Activated CD4-positive, CD25-positive, alpha-beta regulatory T cell (primary cell): Measurements from ENCODE around the gene BPIFB2.
"Not testable (repeated sequence)": the region's sequence is repeated elsewhere in the genome, so short reads cannot be mapped to it uniquely, and the experiment has no call there.

Source experiments
- DNase-seq, 4 experiments: peaks; one replicate each; lab custom pipeline; 2025; lab: John Stamatoyannopoulos, UW

The BPIFB2 gene, protein sequence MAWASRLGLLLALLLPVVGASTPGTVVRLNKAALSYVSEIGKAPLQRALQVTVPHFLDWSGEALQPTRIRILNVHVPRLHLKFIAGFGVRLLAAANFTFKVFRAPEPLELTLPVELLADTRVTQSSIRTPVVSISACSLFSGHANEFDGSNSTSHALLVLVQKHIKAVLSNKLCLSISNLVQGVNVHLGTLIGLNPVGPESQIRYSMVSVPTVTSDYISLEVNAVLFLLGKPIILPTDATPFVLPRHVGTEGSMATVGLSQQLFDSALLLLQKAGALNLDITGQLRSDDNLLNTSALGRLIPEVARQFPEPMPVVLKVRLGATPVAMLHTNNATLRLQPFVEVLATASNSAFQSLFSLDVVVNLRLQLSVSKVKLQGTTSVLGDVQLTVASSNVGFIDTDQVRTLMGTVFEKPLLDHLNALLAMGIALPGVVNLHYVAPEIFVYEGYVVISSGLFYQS

DNA sequence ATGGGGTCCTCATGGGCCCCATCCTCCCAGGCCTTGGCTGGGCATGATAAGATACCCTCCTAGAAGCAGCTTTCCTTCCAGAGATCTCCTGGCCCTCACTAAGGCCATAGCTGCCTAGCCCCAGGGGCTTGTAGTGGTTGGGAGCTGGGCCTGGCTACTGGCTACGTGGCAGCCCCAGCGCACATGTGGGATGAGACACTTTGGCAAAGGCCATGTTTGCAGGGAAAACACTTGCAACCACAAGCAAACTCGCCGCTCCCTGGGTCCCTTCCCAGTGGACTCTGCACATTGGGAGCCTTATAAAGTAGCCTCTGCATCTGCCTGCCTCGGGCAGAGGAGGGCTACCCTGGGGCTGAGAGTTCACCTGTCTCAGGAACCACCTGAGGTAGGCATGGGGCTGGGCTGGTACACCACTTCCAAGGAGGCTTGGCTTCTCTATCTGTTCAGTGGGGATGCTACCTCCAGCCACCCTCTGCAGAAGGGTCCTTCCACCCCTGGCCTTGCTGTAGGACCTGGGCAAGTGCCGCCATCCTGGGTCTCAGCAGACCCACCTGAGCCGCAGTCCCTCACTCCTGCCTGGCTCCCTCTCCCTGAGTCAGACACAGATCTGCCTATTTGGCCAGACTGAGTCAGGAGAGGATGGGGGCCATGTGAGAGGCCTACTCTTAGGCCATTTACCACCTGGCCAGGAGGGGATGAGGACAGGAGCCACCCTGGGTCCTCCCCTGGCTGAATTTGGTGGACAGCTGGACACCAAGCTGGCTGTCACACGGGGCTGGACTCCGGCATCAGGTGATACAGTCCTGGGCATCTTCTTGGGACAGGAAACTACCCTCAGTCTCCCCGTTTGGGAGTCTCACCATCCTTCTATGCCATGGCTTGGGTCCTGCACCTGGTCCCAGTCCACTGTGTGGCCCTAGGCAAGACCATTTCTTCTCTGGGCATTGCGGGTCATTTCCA is at the start of gene BPIFB2:
TSS of gene BPIFB2 (plus strand) at position 329 of the 960 bp plus-strand sequence. CDS start 871 bp downstream, outside the sequence.
- no peak for DNase-seq

DNA sequence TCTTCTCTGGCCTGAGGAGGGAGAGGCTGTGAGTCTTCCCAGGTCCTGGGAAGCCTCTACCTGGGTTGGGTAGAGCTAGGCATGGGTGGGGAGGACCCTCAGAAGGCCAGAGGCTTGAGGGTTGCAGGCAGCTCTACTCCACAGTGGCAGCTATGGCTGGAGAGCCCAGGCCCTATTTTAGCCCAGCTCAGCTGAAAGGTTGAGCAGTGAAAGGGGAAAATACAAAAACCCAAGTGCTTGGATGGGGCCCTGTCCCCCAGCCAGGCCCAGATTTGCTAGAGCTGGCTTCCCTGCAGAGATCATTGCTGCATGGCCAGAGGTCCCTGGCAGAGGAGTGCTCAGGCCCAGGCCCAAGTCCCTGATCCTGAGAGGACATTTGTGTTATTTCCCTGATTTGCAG is 48.9 kb upstream of the BPIFB2 start:
- no peak for DNase-seq

DNA sequence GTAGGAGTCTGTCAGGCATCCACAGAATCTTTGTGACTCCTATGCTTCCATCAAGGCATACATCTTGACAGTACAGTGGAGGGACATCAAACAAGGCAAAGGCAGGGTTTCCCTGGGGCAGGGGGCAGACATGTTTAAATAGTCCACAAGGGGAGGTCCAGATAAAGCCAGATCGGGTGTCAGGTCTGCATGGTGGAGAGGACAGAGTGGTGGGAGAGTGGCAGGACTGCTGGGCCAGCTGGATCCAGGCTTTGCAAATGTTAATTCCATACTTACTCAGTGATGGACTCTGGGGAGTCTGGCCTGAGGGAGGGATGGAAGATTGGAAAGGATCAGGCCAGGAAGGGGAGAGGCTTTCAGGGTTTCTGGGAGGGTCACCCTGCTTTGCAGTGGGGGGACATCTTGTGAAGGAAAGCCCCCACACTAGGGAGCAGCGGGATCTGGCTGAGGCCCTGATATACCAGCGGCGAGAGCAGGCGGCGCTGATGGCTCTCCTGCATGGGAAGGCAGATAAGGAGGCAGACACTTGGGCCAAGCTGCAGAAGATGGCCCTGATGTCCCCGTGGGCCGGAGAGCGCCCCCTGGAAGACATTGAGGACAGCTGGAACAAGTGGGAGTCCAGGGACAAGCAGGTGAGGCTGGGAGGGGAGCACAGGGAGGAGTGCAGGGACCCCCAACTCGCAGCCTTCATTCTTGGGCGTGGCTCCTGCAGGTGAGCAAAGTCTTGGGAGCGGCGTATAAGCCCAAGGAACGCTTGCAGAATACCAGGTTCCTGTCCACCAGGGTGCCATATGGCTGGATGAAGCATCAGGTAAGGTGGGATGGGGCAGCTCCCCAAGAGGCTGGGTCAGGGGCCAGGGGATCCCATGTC is 47.9 kb upstream of the BPIFB2 start:
- DNase-seq, result no peak

DNA sequence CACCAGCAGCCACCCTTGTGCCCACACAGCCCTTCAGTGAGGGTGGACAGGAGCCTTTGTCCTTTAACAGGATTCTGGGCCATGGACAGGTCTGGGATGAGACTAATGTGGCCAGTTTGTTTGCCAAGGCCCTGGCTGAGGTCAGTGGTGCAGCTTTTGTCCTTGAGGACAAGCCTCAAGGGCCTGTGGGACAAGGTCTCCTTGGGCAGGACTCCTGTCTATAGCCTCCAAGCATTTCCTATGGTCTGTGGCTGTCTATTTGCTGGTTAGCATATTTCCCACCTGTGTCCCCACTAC is 47.3 kb upstream of the BPIFB2 start:
- DNase-seq, result no peak

DNA sequence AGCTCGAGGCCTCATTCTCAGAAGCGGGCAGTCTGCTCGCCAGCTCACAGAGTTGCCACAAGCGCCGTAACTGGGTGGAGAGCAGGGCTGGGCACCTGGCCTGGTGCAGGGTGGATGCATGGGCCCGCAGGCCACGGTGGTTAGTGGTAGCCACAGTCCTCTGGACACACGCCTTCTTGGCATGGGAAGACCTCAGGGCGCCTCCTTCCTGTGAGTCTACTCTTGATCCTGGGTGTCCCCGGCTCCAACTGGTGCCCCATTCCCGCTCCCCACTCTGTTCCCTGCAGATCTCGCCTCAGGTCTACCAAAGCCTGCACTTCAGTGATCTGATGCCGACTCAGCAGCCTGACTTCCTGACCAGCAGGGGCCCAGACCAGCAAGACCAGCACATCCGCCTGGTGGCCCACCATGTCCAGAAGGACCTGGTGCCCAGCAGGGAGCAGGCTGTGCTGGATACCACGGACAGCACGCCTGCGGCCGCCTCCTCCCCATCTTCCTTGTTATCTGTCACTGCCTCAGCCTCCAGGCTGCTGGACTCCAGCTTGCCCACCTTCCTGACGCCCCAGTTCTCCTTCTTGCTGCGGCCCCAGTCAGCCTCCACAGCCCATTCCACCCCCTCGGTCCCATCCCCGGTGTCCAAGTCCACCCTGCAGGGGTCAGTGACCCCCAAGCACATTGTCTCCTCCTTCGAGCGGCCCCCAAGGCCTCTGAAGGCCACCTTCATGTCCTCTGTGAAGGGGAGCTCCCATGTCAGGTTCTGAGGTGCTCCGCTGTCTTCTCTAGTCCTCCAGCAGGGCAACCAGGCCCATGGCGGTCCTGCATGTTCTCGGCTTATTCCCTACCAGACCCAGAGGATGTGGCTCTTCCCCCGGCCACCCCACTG is 46.4 kb upstream of the BPIFB2 start:
- no peak for DNase-seq

DNA sequence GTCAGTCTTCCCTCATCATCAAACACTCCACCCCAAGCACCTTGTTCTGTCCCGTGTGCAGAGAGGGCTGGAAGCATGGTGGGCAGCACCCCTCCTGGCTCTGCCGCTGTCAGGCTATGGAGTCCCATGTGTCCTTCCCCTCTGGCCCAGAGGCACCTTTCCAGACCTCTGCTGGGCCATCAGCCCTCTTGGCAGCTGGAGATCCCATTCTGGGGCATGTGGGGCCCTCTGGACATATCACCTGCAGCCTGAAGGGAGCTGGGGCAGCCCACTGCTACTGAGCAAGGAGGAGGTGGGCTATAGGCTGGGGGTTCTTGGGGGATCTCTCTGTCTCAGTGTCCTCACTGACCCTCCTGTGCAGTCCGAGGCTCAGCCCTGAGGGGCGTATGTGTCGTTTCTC is 45.5 kb upstream of the BPIFB2 start:
- DNase-seq, result no peak

DNA sequence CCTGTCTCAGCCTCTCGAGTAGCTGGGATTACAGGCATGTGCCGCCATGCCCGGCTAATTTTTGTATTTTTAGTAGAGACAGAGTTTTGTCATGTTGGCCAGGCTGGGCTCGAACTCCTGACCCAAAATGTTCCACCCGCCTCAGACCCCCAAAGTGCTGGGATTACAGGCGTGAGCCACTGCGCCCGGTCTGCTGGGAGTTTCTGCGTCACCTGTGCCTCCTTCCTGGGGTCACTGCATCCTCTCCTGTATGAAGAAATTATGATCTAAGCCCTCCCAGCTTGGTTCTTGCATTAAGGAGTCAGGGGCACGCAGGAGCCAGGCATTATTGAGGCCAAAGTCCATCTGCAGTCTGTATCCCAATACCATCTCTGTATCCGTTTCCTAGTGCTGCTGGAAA is 44.9 kb upstream of the BPIFB2 start:
- DNase-seq, result not testable (repeated sequence)

DNA sequence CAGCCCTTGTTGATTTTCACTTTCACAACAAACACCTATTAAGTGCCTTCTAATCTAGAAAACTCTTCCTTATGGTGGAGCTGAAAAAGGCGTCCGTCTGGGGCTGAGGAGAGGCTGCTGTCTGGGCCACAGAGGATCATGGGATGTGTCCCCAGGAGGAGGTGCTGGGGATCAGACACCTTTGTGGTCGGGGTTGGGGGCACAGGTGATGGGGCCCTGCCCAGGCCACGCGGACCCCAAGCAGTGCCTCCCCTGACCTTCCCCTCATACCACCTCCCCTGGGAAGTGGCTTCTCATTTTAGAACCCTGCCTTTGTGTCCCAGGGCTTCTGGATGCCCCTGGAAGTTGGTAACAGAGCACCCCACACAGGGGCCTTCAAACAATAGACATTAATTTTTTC is 44.3 kb upstream of the BPIFB2 start:
- DNase-seq, result no peak

DNA sequence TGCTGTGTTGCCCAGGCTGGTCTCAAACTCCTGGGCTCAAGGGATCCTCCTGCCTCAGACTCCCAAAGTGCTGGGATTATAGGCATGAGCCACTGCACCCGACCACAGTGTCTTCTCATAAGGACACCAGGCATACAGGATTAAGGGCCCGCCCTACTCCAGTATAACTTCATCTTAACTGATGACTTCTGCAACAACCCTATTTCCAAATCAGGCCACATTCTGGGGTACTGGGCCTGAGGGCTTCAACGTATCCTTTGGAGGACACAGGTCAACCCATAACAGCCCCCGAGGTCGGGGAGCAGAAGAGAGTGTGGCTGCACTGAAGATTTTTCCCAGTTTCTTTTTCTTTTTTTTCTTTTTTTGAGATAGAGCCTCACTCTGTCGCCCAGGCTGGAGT is 42.9 kb upstream of the BPIFB2 start:
- DNase-seq, result no peak

DNA sequence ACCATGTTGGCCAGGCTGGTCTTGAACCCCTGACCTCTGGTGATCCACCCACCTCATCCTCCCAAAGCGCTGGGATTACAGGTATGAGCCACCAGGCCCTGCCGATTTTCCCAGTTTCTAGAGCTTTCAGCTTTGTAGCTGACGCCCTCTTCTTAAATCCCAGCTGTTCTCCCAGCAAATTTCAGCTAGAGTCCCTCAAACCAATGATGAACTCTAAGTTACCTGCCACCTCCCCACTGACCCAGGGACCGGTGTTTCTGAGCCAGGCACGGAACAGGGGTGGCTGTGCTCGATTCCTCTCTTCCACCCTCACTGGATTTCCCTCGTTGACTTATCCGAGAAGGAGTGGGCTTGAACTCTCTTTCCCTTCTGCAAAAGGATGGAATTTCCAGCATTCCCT is 42.4 kb upstream of the BPIFB2 start:
- DNase-seq, result no peak

DNA sequence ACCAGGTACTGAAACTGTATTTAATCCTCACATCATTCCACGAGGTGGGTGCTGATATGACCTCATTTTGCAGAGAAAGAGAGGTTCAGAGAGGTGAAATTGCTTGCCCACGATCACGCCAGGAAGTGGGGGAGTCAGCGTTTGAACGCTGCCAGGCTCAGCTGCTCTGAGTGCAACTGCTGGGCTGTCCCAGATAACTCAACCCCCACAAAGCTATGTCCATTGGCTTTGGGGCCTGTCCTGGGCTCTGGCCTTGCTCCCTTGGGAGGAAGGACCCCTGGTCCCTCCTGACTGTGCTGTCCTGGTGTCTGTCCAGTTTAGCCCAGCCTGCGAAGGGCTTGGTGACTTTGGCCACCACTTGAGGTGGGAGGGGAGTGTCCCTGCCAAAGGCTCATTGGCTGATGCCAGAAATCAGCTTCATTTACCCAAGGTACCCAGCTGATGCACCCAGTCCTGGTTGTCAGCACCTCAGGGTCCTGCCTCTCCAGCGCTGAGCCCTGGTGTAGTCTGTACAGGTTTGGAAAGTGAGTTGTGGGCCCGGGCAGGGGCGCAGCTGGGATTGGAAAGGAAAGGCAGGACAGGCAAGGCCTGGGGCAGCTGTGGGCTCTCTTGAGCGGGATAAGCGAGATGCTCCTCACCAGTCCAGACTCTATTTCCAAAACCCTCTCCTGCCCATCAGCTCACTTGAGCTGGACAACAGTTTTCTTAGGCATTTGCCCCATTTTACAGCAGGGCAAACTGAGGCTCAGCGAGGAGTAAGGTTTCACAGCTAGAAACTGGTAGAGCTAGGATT is 41.7 kb upstream of the BPIFB2 start:
- peak in 1 of 4 experiments; percentile 27 for DNase-seq

DNA sequence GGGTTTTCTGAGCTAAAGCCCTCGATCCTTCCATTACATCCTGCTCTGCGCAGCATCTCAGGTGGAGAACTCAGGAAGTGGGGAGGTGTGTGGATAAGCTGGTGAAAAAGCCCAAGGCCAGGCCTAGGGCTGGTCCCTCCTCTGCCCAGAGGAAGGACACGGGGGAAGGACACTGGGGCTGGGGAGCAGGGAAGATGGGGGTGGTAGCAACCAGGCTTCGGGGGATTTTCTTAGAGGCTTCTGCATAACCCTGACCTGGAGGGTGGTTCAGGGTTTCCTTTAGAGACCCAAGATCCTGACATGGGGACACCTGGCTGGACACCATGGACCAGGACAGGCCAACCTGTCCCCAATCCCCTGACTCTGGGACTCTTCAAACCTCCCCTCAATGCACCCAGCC is 41.1 kb upstream of the BPIFB2 start:
- DNase-seq, result no peak

DNA sequence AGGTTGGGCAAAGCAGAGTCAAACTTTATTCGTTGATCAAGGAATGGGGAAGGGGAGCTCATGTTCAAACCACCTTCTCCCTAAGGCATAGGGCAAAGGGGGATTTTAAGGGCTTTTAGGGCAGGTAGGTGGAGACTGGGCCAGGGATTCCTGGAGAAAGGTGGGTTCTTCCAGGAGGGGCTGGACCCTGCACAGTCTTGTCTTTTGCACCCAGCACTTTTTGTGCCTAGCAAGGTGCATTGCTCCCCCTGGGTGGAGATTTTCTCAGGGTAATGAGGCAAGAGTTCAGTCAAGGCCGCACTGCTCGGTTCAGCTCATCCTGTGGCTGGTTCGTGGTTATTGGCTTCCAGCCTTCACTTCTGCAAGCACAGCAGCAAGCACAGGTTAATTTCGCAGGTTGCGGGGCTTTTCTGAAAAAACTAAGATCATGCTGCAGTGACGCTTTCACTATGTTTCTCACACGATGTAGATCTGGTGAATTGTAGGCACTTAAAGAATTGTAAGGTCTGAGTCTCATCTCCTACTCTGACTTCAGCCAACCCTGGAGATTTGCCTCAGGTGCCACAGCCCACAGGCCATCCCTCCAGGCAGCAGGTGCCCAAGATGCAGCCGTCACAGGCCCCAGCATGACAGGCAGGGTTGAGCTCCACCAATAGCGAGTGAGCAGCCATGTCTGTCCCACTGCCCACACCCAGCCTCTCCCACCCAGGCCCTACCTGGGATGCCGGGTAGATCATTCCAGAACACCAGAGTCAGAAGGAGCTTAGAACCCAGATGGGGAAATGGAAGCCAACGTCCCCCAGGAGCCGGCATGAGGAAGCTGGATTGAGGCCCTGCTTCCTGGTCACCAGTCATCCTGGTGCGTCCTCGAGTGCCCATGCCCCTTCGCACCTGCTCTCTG is 40.4 kb upstream of the BPIFB2 start:
- DNase-seq, result peak in 2 of 4 experiments; percentile 15 to 30

DNA sequence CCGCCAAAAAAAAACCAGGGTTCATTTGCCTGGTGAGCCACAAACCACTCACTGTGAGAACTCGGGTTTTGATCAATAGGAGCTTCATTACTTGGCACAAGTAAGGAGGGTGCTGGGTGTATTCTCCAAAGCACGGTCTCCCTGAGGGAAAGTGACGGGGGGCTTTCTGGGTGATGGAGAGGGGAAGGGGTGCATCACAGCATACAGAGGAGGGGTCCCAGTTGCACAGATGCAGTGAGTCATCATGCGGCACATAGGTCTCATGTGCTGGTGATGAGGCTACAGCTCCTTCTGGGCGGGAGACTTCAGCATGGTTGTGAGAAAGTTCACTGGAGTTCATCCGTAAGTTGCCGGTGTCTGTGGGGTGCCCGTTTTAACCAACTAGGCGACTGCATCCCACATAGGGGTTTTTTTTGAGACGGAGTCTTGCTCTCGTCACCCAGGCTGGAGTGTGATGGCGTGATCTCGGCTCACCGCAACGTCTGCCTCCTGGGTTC is 39.5 kb upstream of the BPIFB2 start:
- DNase-seq, result no peak

DNA sequence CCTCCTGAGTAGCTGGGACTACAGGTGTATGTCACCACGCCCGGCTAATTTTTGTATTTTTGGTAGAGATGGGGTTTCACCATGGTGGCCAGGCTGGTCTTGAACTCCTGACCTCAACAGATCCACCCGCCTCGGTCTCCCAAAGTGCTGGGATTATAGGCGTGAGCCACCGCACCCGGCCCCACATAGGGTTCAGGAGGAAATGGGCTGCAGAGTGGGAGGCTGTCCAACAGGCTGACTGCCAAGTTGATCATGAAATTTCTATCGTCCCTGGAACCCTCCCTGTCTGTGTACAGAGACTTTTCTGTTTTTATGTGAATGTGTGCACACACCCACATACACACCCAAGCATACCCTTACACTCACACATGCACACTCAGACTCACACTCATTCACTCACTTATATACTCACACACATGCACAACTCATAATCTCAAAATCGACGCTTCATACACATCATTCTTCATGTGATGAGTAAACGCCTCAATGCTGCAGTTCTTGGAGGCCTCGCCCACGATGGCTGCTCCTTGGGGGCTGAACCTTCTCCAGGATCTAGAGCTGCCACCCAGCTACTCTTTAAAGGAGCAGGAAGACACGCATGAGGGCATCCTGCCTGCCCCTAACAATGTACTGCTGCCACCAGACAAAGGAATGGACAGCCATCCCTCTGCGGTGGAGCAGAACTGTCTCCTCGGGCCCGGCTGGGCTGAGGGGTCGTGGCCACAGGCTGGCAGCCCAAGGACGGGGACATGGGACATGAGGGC is 38.8 kb upstream of the BPIFB2 start:
- no peak for DNase-seq

DNA sequence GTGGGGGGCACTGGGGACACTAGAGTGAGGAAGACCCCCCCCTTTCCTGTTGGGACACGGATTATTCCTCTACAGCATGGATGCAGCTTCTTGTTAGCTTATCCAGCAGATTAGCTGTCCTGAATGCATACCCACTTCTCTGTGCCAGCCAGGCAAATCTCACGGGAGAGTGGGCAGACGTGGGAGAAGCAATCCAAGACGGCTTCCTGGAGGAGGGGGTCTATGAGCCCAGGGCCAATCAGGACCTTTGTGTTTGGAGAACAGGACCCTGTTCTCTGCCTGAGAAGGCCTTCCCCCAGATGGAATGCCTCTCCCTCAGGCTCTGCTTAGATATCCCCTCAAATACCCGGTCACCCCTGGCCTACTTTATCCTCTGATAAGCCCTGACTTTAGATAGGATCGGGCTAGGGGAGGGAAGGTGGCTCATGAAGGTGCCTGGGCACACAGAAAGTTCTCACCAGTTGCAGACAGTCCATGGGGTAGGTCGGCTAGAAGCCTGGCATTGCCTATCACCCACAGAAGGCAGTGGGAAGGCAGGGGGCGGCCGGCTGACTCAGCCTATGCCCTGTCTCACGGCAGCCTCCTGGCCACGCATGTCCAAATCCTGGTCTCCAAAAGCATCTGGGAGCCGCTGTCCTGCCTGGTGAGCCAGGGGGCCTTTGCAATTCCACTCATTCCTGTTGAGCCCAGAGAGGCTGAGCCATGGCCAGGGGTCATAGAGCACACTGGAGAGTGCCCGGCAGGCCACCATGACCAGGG is 38.0 kb upstream of the BPIFB2 start:
- no peak for DNase-seq
